ENCODE data around the gene DCAF5. TPM values are rescaled to one million over a fixed set of nuclear protein-coding genes. Genes with fewer than 3 reads are reported as not detected.

Gene DCAF5
- total RNA-seq, 4 donors from 2014 or later: 31.8 to 60.0 (median 38.5) TPM

DNA sequence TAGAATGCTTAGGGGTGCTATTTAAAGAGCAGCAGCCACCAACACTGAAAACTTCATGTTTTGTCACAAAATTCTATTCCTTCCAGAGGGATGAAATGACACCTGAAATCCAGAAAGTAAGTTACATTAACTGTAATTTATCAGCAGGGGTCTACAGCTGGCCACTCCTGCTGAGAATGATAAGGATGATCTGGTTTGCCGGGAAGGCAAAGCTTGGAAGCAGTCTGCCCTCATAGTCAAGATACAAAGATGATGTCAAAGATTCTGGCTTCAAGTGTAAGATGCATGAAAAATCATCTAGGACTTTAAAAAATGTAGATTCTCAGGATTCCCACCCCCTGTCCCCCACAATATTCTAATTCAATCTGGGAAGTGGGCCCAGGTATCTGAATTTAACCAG is 58.4 kb downstream of the DCAF5 start:
- TF ChIP-seq POLR2A (IDR thresholded peaks at IDR 0.05): no peak
- TF ChIP-seq, protein P1, sequence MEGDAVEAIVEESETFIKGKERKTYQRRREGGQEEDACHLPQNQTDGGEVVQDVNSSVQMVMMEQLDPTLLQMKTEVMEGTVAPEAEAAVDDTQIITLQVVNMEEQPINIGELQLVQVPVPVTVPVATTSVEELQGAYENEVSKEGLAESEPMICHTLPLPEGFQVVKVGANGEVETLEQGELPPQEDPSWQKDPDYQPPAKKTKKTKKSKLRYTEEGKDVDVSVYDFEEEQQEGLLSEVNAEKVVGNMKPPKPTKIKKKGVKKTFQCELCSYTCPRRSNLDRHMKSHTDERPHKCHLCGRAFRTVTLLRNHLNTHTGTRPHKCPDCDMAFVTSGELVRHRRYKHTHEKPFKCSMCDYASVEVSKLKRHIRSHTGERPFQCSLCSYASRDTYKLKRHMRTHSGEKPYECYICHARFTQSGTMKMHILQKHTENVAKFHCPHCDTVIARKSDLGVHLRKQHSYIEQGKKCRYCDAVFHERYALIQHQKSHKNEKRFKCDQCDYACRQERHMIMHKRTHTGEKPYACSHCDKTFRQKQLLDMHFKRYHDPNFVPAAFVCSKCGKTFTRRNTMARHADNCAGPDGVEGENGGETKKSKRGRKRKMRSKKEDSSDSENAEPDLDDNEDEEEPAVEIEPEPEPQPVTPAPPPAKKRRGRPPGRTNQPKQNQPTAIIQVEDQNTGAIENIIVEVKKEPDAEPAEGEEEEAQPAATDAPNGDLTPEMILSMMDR (IDR thresholded peaks at IDR 0.05): no peak
- H3K4me3 ChIP-seq (ENCODE audit: low read depth, poor library complexity, severe bottlenecking): no peak overlapping the region
- no peak for DNase-seq (ENCODE audit: low spot score in 2 of 2)
- intact Hi-C loops (cut with DNase I; ENCODE audit: low total_unique reads): loop anchor here (5.0 kb wide), 1 partner anchor 182 kb away; no protein-coding TSS in a partner anchor
- WGBS, 2 donors: 90 to 95% methylated on average over 1 of the region's 1 CpG

DNA sequence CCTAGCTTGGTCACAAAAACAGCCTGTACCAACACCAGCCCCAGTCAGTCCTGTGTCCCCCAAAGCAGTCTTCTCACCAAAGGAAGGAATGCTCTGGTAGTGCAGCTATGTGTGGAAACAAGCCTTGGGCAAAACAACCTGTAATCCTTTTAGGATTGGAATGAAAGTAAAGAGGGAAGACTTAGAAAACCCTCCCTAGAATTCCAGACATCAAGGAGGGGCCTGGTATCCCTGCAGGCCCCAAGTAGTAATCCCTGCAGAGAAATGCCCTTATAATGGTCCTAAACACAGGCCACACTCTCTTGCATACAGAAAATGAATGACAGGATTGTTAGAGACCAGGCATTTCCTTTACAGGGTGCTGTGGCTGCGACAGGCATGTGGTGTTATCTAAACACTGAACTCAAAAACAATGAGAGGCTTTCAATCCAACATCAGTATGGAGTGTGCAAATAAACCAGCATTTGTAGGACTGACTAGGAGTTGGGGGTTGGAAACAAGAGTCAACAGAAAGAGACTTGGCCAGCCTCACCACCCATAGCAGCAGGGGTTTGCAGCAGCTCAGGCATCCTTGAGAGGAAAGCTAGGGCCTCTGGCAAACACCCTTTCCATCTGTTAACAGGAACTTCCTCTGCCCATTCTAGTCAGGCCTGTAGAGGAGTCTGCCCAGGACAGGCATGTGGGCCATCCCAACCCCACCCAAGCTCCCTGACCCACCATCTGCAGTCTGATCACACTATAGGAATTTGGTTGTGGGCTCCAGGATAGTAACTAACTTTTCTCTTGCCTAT is 59.1 kb downstream of the DCAF5 start:
- TF ChIP-seq POLR2A (IDR thresholded peaks at IDR 0.05): no peak
- TF ChIP-seq, protein P1 (IDR thresholded peaks at IDR 0.05): no peak
- 60 to 63% methylated on average over 1 of the region's 1 CpG for WGBS, 2 donors
- H3K4me3 ChIP-seq (ENCODE audit: low read depth, poor library complexity, severe bottlenecking): no peak overlapping the region
- intact Hi-C loops (cut with DNase I; ENCODE audit: low total_unique reads): loop anchor here (5.0 kb wide), 1 partner anchor 182 kb away; no protein-coding TSS in a partner anchor
- DNase-seq (ENCODE audit: low spot score in 2 of 2): no peak

DNA sequence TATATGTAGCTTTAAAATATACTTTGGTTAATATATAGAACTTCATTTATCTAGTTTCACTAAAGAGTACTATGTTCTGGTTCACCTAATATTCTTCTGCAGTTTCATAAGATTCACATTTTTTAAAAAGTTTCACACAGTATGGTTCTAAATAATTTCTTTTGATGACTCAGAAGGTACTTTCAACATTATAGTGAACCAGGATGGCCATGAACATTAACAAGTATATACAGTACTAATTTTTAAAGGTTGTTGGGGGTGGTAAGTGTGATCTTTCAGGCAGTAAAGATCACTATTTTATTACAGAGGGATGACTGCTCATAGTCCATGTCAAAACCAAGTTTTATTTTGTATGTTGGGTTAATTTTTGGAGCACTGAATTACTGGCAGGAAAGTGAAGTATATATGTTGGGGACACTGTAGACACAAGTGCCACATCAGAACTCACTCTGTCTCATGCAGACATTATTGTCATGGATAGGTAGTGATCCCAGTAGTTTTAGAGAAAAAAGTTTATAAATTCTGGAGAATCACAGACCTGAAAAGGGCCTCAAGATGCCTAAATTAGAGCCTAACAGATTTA is 60.0 kb downstream of the DCAF5 start:
- no peak overlapping the region for H3K4me3 ChIP-seq (ENCODE audit: low read depth, poor library complexity, severe bottlenecking)
- TF ChIP-seq POLR2A (IDR thresholded peaks at IDR 0.05): no peak
- TF ChIP-seq, protein P1 (IDR thresholded peaks at IDR 0.05): no peak
- intact Hi-C loops (cut with DNase I; ENCODE audit: low total_unique reads): loop anchor here (5.0 kb wide), 1 partner anchor 181 kb away; no protein-coding TSS in a partner anchor
- DNase-seq (ENCODE audit: low spot score in 2 of 2): no peak

DNA sequence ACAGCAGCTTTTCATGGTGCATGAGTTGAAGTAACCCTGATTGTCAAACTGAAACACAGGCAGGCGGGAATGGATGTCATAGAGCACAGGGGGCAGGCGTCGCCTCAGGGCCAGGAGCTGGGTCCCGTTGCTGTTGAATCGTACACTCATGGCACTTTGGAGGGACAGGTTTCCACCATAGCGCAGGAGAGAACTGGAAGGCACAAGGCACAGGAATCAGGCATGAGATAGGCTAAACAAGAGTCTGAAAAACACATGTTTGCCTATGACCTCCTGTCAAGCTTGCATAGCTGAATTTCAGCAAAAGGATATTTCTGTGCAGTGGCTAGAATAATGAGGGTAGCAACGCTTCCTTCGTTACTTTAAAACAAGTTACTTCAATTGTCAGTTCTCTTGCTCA is 61.2 kb downstream of the DCAF5 start:
- TF ChIP-seq, protein P1 (IDR thresholded peaks at IDR 0.05): no peak
- no peak for TF ChIP-seq POLR2A (IDR thresholded peaks at IDR 0.05)
- 90 to 93% methylated on average over 8 of the region's 8 CpGs for WGBS, 2 donors

DNA sequence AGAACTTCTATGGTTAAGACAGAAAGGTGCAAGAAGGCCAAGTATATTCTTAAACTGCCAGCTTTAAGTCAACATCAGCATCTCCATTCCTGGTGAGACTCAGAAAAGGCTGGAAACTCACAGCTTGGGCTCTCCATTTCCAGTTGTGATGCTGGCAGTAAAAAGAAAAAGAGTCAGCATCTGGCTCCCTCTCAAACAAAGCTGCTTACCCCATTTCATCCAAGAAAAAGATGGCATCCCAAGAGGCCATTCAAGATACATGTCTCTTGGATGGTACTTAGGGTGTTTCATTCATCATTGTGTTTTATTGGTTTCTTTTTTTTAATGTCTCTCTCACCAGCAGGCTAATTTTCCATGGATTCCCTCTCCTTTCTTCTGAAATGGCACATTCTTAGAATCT is 61.9 kb downstream of the DCAF5 start:
- DNase-seq (ENCODE audit: low spot score in 2 of 2): no peak
- no peak for TF ChIP-seq POLR2A (IDR thresholded peaks at IDR 0.05)
- TF ChIP-seq, protein P1 (IDR thresholded peaks at IDR 0.05): no peak
- intact Hi-C loops (cut with DNase I; ENCODE audit: low total_unique reads): loop anchor here (5.0 kb wide), 1 partner anchor 179 kb away; no protein-coding TSS in a partner anchor
- H3K4me3 ChIP-seq (ENCODE audit: low read depth, poor library complexity, severe bottlenecking): no peak overlapping the region

More for the DNA sequence above, 61.2 kb downstream of the DCAF5 start:
- DNase-seq (ENCODE audit: low spot score in 2 of 2): no peak
- intact Hi-C loops (cut with DNase I; ENCODE audit: low total_unique reads): loop anchor here (5.0 kb wide), 1 partner anchor 179 kb away; no protein-coding TSS in a partner anchor
- H3K4me3 ChIP-seq (ENCODE audit: low read depth, poor library complexity, severe bottlenecking): no peak overlapping the region
